B cell (primary cell): ENCODE measurements around the gene ESYT2. TPM values are rescaled to one million over a fixed set of nuclear protein-coding genes. Genes with fewer than 3 reads are reported as not detected.

Source experiments
- ATAC-seq: fragments of 200-7000 bp; cut with Tn5 transposase; one replicate; pipeline ENCODE4 v1.10.0; 2021; ENCODE audit warnings: low read depth, mild to moderate bottlenecking, moderate number of reproducible peaks, moderate library complexity
- CTCF ChIA-PET: fragments of 350-600 bp; sonication (Branson Sonifier 250); formaldehyde crosslinking; loops from one replicate; lab custom pipeline; 2021; ENCODE audit warnings: antibody characterized with exemption, inconsistent platforms; lab: Charles Lee
- POLR2A ChIA-PET: fragments of 350-600 bp; sonication (Branson Sonifier 250); formaldehyde crosslinking; loops from one replicate; lab custom pipeline; 2021; ENCODE audit warnings: antibody characterized with exemption; lab: Charles Lee
- DNase-seq: peaks from one replicate; pipeline ENCODE4 v3.0.0; 2013
- H2AFZ ChIP-seq: 2 replicates; pipeline ENCODE4 v1.6.1; 2012; ENCODE audit warnings: mild to moderate bottlenecking, low read depth, low read length; ENCODE audit not compliant: insufficient read depth, poor library complexity, severe bottlenecking
- H3K27ac ChIP-seq, 2 donors: 1 replicate in 1 of 2; 2 replicates in 1 of 2; pipeline ENCODE4 v1.5.1; 2012 to 2013; ENCODE audit warnings: low read length in 2 of 2, mild to moderate bottlenecking in 2 of 2, moderate library complexity in 1 of 2
- H3K27me3 ChIP-seq, 4 experiments: fragments of 200-600 bp in 1 of 4; sonication (generic) in 1 of 4; replicated peaks in 1 of 4; 1 replicate in 2 of 4; 2 replicates in 2 of 4; pipeline versions ENCODE4 v1.6.1 to v1.7.0; 2013 to 2016; ENCODE audit warnings: low read length in 3 of 4, mild to moderate bottlenecking in 2 of 4, mixed read lengths in 1 of 4, moderate library complexity in 1 of 4; ENCODE audit not compliant: insufficient read depth in 4 of 4, control insufficient read depth in 3 of 4; ENCODE audit errors: control extremely low read depth in 1 of 4
- H3K36me3 ChIP-seq, 2 experiments: replicated peaks in 1 of 2; 1 replicate in 1 of 2; 2 replicates in 1 of 2; pipeline versions ENCODE4 v1.6.1 to v1.7.1; 2013; ENCODE audit warnings: low read length in 1 of 2; ENCODE audit not compliant: insufficient read depth in 2 of 2, control insufficient read depth in 1 of 2; ENCODE audit errors: control extremely low read depth in 1 of 2, extremely low read depth in 1 of 2
- H3K4me1 ChIP-seq, 2 donors: fragments of 200-600 bp in 1 of 2; sonication (generic) in 1 of 2; 1 replicate in 1 of 2; 2 replicates in 1 of 2; pipeline versions ENCODE4 v1.5.1 to v1.6.1; 2013 to 2017; ENCODE audit warnings: low read length in 2 of 2; ENCODE audit not compliant: control insufficient read depth in 2 of 2, insufficient read depth in 2 of 2
- H3K4me2 ChIP-seq: replicated peaks from 2 replicates; pipeline ENCODE3; 2012; ENCODE audit warnings: mild to moderate bottlenecking, low read depth, low read length; ENCODE audit not compliant: poor library complexity, severe bottlenecking
- H3K4me3 ChIP-seq, 5 experiments: fragments of 200-600 bp in 1 of 5; sonication (generic) in 1 of 5; 1 replicate in 3 of 5; 2 replicates in 2 of 5; pipeline versions ENCODE4 v1.5.1 to v1.7.0; 2011 to 2016; ENCODE audit warnings: low read length in 4 of 5, mild to moderate bottlenecking in 4 of 5, low read depth in 2 of 5, control low read depth in 1 of 5, moderate library complexity in 1 of 5; ENCODE audit not compliant: insufficient read depth in 1 of 5; ENCODE audit errors: control extremely low read depth in 1 of 5, extremely low read depth in 1 of 5
- H3K79me2 ChIP-seq: fragments of 200-600 bp; sonication (generic); one replicate; pipeline ENCODE4 v1.6.0; 2016; ENCODE audit warnings: low read length; ENCODE audit not compliant: control insufficient read depth, insufficient read depth
- H3K9ac ChIP-seq: fragments of 200-600 bp; sonication (generic); 2 replicates; pipeline ENCODE4 v1.6.1; 2017; ENCODE audit warnings: mild to moderate bottlenecking, low read length, moderate library complexity
- H3K9me3 ChIP-seq, 3 donors: one replicate each; pipeline versions ENCODE4 v1.6.1 to v1.7.1; 2013; ENCODE audit warnings: low read length in 2 of 3; ENCODE audit not compliant: control insufficient read depth in 2 of 3, insufficient read depth in 1 of 3; ENCODE audit errors: control extremely low read depth in 1 of 3
- H4K20me1 ChIP-seq: 2 replicates; pipeline ENCODE4 v1.6.0; 2012; ENCODE audit warnings: mild to moderate bottlenecking, low read length; ENCODE audit not compliant: insufficient read depth, control insufficient read depth, poor library complexity, severe bottlenecking
- H3K27ac Mint-ChIP-seq: one replicate; pipeline ENCODE4 v1.8.0; 2021; ENCODE audit warnings: mixed read lengths
- H3K27me3 Mint-ChIP-seq: one replicate; pipeline ENCODE4 v1.8.0; 2021; ENCODE audit warnings: mixed read lengths
- H3K4me1 Mint-ChIP-seq: one replicate; pipeline ENCODE4 v1.8.0; 2021; ENCODE audit warnings: mixed read lengths
- H3K4me3 Mint-ChIP-seq: one replicate; pipeline ENCODE4 v1.8.0; 2021; ENCODE audit warnings: mixed read lengths
- H3K9me3 Mint-ChIP-seq: one replicate; pipeline ENCODE4 v1.8.0; 2022; ENCODE audit warnings: mixed read lengths; ENCODE audit not compliant: insufficient read depth
- CTCF ChIP-seq: fragments of 200-600 bp; IDR thresholded peaks from one replicate; pipeline ENCODE4 v1.8.0; 2022; ENCODE audit warnings: antibody characterized with exemption, mild to moderate bottlenecking
- EZH2 ChIP-seq: IDR thresholded peaks from 2 replicates; pipeline ENCODE4 v1.6.1; 2012; ENCODE audit warnings: borderline replicate concordance, low read depth, mild to moderate bottlenecking, moderate library complexity, low read length; ENCODE audit not compliant: insufficient read depth, poor library complexity, severe bottlenecking
- WGBS: methylation state at CpG from one replicate; pipeline ENCODE4 v1.1.5; 2013; ENCODE audit warnings: missing lambda C conversion rate; ENCODE audit not compliant: insufficient coverage; 5-methylcytosine and 5-hydroxymethylcytosine counted together
- intact Hi-C: fragments of 100-400 bp; cut with micrococcal nuclease; formaldehyde crosslinking; loops from one replicate; pipeline ENCODE4 v1.10.0; 2022
- polyA plus RNA-seq: library from polyadenylated mRNA; depleted of rRNA; stranded (reverse); fragments of >200 nt; gene quantifications from 2 replicates; pipeline ENCODE4 v1.2.3, GENCODE V29; 2012
- total RNA-seq, 2 donors: library from RNA; stranded (reverse); fragments of 120-200 nt in 1 of 2; gene quantifications; 1 replicate in 1 of 2; 2 replicates in 1 of 2; pipeline versions ENCODE4 v1.2.3 to v1.2.4, GENCODE V29; 2013 to 2022

The ESYT2 gene
- total and polyA plus RNA-seq, 2 donors (not counting 1 experiment from before 2014, with no cell fraction given): 12.0 to 34.2 TPM

- no peak overlapping the region for H3K9ac ChIP-seq
- ATAC-seq (no peak), DNase-seq (no peak)
- no peak for TF ChIP-seq EZH2
- H3K79me2 ChIP-seq: no peaks in the 10 kb centered on the region
- H3K9me3 ChIP-seq: no peaks in the 10 kb centered on the region
- H3K27me3 ChIP-seq: no peaks in the 10 kb centered on the region
- WGBS: 94% methylated on average over 7 of the region's 7 CpGs
- intact Hi-C loops: no loop called here
- H3K27ac ChIP-seq: no peak overlapping the region
- no peaks in the 10 kb centered on the region for H3K27me3 Mint-ChIP-seq
- CTCF ChIA-PET: no interaction called here
- no peaks in the 10 kb centered on the region for H3K9me3 Mint-ChIP-seq
- POLR2A ChIA-PET: no interaction called here
- no peak overlapping the region for H3K4me3 Mint-ChIP-seq
- peaks cover 7 to 17% of the 10 kb centered on the region in 2 experiments for H3K36me3 ChIP-seq
- no peak overlapping the region for H2AFZ ChIP-seq
- H3K4me1 ChIP-seq: no peaks in the 10 kb centered on the region
- no peak overlapping the region for H3K4me3 ChIP-seq
- no peak overlapping the region for H3K27ac Mint-ChIP-seq
- no peaks in the 10 kb centered on the region for H4K20me1 ChIP-seq
- H3K4me1 Mint-ChIP-seq: no peaks in the 10 kb centered on the region
- no peak overlapping the region for H3K4me2 ChIP-seq
Measured at GRCh38 chr7:158687406-158687805, 141.9 kb downstream of the ESYT2 start.

GRCh38 chr7:158685693-158686092 lies 143.6 kb downstream of the ESYT2 start:
- Histone ChIP-seq H3K4me1 (no peaks in the 10 kb centered on the region), H3K9me3 (no peaks in the 10 kb centered on the region), H3K4me2 (no peak overlapping the region), H3K27me3 (no peaks in the 10 kb centered on the region), H3K27ac (no peak overlapping the region), H3K4me3 (no peak overlapping the region), H2AFZ (no peak overlapping the region), H3K79me2 (no peaks in the 10 kb centered on the region), H4K20me1 (no peaks in the 10 kb centered on the region), H3K36me3 (peaks cover 7 to 17% of the 10 kb centered on the region in 2 experiments), H3K9ac (no peak overlapping the region)
- Mint-ChIP-seq H3K27ac (no peak overlapping the region), H3K27me3 (no peaks in the 10 kb centered on the region), H3K9me3 (no peaks in the 10 kb centered on the region), H3K4me1 (no peaks in the 10 kb centered on the region), H3K4me3 (no peak overlapping the region)
- CTCF ChIA-PET: no interaction called here
- no peak for DNase-seq
- no peak for ATAC-seq
- no CpG with 5 or more reads among the region's 4 CpGs for WGBS
- POLR2A ChIA-PET: no interaction called here
- intact Hi-C loops: no loop called here
- TF ChIP-seq EZH2 (no peak), CTCF (no peak)
